ENCODE results near the gene CATSPERE. TPM values are rescaled to one million over a fixed set of nuclear protein-coding genes. Genes with fewer than 3 reads are reported as not detected.

Gene CATSPERE
- total and polyA plus RNA-seq, 2 donors (not counting 3 experiments of a cell fraction or from before 2014, with no cell fraction given) = 0.61 to 1.9 TPM

- H3K9ac ChIP-seq (replicated peaks; ENCODE audit: extremely low read depth, insufficient read depth, low read length) = no peak overlapping the region
- DNase-seq (ENCODE audit: low read depth, low spot score) = no peak
- no peaks in the 10 kb centered on the region for H3K9me3 ChIP-seq (replicated peaks; ENCODE audit: control insufficient read depth, insufficient read depth, low read length)
- no peaks in the 10 kb centered on the region for H3K36me3 ChIP-seq (ENCODE audit: control insufficient read depth in 2 of 2, extremely low read depth in 1 of 2, insufficient read depth in 2 of 2, low read length in 2 of 2)
- H3K4me1 ChIP-seq (ENCODE audit: control insufficient read depth, extremely low read depth, insufficient read depth, low read length) = peaks cover 11% of the 10 kb centered on the region
- ChIA-PET CTCF (no interaction called here), POLR2A (no interaction called here)
- H2AFZ ChIP-seq (ENCODE audit: low read depth, low read length) = no peak overlapping the region
- no TSS peak for BruUV-seq (replicated peaks)
- no peaks in the 10 kb centered on the region for H3K27me3 ChIP-seq (ENCODE audit: control insufficient read depth in 2 of 2, insufficient read depth in 2 of 2, low read length in 2 of 2)
- no peaks in the 10 kb centered on the region for H4K20me1 ChIP-seq (replicated peaks; ENCODE audit: control insufficient read depth, extremely low read depth, insufficient read depth, low read length)
- intact Hi-C loops (cut with micrococcal nuclease) = loop anchor here (10.0 kb wide), 4 partner anchors 292 to 1112 kb away; partner anchors contain the start of gene COX20
- no peak for FAIRE-seq
- TF ChIP-seq EZH2 (IDR thresholded peaks at IDR 0.05; ENCODE audit: borderline replicate concordance, low read depth, low read length, severe bottlenecking) (no peak), CTCF (IDR thresholded peaks at IDR 0.05; ENCODE audit: extremely low read depth in 1 of 2, insufficient read depth in 1 of 2, low read depth in 1 of 2, low read length in 2 of 2) (no peak), MAX (IDR thresholded peaks at IDR 0.05; ENCODE audit: insufficient read depth, insufficient read length) (no peak), POLR2AphosphoS5 (IDR thresholded peaks at IDR 0.05; ENCODE audit: insufficient read depth, low read depth, low read length) (no peak), JUN (IDR thresholded peaks at IDR 0.05; ENCODE audit: borderline replicate concordance, insufficient read depth, insufficient read length, low read depth) (no peak), MYC (IDR thresholded peaks at IDR 0.05; ENCODE audit: low read depth, low read length) (no peak), FOS (IDR thresholded peaks at IDR 0.05; ENCODE audit: borderline replicate concordance, insufficient read depth, low read length) (no peak), GATA2 (IDR thresholded peaks at IDR 0.05; ENCODE audit: insufficient read depth, insufficient read length, low read depth, low read length) (no peak), POLR2A (IDR thresholded peaks at IDR 0.05; ENCODE audit: low read depth, low read length) (no peak)
- no peaks in the 10 kb centered on the region for H3K9me1 ChIP-seq (replicated peaks; ENCODE audit: control insufficient read depth, extremely low read depth, insufficient read depth, low read length)
- dilution Hi-C loops (cut with MboI; ENCODE audit: extremely low pct_ligation_motif_present, low sequenced_read_pairs) = no loop called here
- H3K27ac ChIP-seq (ENCODE audit: insufficient read depth, low read depth, low read length) = no peak overlapping the region
- H3K4me3 ChIP-seq (replicated peaks in 1 of 3; ENCODE audit: insufficient read depth in 1 of 3, low read depth in 1 of 3, low read length in 3 of 3) = no peak overlapping the region
- H3K79me2 ChIP-seq (ENCODE audit: control insufficient read depth, insufficient read depth, low read length) = peaks cover under 1% of the 10 kb centered on the region
- no peak overlapping the region for H3K4me2 ChIP-seq (ENCODE audit: insufficient read depth, low read length)
Measured at GRCh38 chr1:244456586-244456985, 4.5 kb upstream of the CATSPERE start.

Measured in endothelial cell of umbilical vein (primary cell).